Measurements from ENCODE around the gene DOCK10.

- TF ChIP-seq POLR2A (IDR thresholded peaks at IDR 0.05; ENCODE audit: low read length) = no peak
- TF ChIP-seq GATA1 (IDR thresholded peaks at IDR 0.05; ENCODE audit: low read depth, low read length) = no peak
Observed at GRCh38 chr2:224716921-224717320, 325.3 kb downstream of the DOCK10 start.

Measured in erythroblast (primary cell).